NB4 (cell line): Measurements from ENCODE around the gene CORO1C.

ENCODE experiments used
- MYC ChIP-seq: IDR thresholded peaks from 2 replicates; pipeline ENCODE4 v1.6.1; 2011; ENCODE audit warnings: low read depth, low read length
- POLR2A ChIP-seq: IDR thresholded peaks from 2 replicates; pipeline ENCODE4 v1.6.1; 2011; ENCODE audit warnings: mild to moderate bottlenecking; ENCODE audit not compliant: insufficient read length; ENCODE audit errors: extremely low read depth
- TF ChIP-seq, protein P1 (sequence below): IDR thresholded peaks from one replicate; pipeline ENCODE4 v1.5.1; 2012; ENCODE audit warnings: low read depth, low read length
- TF ChIP-seq, protein P2 (sequence below): IDR thresholded peaks from 2 replicates; pipeline ENCODE4 v1.6.1; 2011; ENCODE audit warnings: low read depth, low read length

DNA sequence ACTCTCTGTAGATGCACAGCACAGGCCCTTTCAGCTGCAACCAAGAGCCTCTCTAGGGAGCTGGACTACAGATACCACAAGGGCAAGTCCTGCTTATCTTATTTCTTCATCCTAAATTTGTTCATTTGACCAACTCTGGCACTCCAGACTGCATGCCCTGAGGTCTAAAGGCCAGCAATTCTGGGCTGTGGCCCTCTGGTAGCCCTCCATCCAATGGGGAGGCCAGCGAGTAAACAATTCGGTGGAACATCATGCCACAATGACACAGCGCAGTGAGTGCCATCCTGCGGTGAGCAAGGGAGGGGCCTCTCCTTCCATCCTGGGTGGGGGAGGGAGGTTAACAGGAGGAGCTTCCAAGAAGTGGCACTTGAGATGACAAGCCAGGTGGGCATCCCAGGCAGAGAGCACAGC is 97.0 kb downstream of the CORO1C start:
- TF ChIP-seq, protein P1, sequence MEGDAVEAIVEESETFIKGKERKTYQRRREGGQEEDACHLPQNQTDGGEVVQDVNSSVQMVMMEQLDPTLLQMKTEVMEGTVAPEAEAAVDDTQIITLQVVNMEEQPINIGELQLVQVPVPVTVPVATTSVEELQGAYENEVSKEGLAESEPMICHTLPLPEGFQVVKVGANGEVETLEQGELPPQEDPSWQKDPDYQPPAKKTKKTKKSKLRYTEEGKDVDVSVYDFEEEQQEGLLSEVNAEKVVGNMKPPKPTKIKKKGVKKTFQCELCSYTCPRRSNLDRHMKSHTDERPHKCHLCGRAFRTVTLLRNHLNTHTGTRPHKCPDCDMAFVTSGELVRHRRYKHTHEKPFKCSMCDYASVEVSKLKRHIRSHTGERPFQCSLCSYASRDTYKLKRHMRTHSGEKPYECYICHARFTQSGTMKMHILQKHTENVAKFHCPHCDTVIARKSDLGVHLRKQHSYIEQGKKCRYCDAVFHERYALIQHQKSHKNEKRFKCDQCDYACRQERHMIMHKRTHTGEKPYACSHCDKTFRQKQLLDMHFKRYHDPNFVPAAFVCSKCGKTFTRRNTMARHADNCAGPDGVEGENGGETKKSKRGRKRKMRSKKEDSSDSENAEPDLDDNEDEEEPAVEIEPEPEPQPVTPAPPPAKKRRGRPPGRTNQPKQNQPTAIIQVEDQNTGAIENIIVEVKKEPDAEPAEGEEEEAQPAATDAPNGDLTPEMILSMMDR, result peak; percentile 7
- TF ChIP-seq POLR2A, result peak; percentile 22
- TF ChIP-seq, protein P2, sequence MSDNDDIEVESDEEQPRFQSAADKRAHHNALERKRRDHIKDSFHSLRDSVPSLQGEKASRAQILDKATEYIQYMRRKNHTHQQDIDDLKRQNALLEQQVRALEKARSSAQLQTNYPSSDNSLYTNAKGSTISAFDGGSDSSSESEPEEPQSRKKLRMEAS, result peak; percentile 79
- peak; percentile 72 for TF ChIP-seq MYC
